Activated effector memory CD4-positive, alpha-beta T cell treated with anti-CD3 and anti-CD28 coated beads, Interleukin-2, amount 50 U/mL, for 16 hours (primary cell): Measurements from ENCODE around the gene ZNF780A.
"Not testable (repeated sequence)": the region's sequence is repeated elsewhere in the genome, so short reads cannot be mapped to it uniquely, and the experiment has no call there.

ENCODE experiments used
- DNase-seq: peaks from one replicate; pipeline ENCODE4 v3.0.0-alpha.2; 2020

The ZNF780A gene

DNA sequence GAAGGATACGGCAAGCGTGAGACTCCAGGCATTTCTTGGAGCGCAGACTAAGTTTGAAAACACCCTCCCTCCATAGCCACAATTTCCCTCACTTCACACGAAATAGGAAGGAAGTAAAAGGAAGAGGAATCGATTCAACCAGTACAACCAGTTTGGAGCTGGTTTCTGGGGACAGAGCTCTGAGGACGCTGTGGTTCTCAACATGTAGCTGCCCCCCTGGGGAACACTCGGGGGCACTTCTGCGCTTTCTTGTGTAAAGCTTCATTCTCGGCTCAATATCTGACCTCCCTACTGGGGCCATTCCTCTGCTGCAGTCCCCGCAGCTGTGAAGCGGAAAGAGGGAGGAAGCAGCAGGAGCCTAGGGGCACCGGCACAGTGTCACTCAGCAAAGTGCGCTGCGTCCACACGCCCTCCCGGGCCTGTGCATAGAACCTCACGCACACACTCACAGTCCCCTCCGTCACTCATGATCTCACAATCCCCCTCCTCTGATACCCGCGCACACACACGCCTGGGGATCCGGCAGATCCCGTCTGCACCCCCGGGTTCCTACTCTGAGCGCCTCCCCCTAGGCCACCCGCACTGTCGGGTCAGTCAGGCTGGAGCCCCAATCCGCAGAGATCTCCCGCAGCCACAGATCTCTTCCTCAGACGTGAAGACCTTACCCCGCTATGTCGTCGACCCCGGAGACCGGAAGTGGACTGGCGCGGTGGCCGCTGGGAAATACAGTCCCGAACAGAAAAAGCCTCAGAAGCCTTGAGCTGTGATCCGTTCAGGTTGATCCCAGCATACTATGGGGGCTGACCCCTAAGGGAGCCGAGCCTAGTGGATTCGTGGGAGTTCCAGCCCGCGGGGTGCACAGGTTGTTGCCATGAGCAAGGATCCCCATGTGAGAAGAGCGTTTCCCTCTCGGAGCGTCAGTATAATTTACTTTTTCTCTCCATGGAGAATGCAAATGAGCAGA, at the start of gene ZNF780A:
Gene ZNF780A (minus strand): TSS at position 703 of the 964 bp plus-strand sequence. CDS start 6,190 bp downstream, outside the sequence.
- peak; percentile 92 for DNase-seq

DNA sequence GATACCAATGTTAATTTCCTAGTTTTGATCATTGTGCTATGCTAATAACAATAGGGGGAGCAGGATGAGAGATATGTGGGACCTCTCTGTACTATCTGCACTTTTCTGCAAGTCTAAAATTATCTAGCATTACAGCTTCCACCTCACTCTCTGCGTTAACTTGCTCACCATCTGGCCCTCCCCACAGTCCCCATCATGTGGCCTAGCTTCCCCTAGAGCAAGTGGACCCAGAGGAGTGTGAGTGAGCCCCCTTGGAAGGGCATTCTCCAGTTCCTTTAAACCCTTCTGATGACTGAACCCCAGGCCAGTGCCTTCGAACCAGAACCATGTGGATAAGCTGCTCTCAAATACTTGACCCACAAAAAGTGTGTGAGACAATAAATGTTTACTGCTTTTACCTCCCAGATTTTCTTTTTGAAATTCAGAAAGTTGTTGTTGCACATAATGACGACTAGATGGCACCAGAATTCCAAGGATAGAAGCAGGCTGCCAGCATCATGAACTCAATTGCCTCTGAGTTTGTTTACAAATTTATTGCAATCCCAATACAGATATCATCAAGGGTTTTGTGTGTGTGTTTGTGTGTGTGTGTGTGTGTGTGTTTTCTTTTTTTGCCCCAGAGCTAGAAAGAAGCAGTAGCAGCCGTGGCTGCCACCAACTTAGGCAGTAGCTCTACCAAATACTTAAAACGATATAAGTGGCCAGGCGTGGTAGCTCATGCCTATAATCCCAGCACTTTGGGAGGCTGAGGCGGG, 49.0 kb upstream of the ZNF780A start:
- no peak for DNase-seq

GRCh38 chr19:40136818-40137217, 46.1 kb upstream of the ZNF780A start:
- DNase-seq, result no peak

GRCh38 chr19:40134866-40135265, 44.1 kb upstream of the ZNF780A start:
- DNase-seq, result no peak

DNA sequence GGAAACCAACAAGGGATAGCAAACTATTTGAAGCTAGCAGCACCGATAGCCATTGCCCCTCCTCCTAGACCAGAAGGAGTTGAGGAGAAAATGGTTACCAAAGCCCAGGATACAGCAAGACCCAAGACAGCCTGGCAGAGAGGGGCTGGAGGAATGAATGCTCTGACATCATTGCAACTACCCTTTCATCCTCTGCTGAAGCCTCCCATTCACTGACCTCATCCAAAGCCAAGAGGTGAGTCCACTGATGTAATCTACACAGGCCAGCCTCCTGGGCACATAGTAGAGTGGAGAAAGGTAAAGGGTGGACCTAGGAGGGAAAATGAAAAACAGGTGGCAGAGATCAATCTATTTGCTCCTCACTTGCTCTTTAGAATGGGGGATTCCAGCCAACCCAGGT, 42.7 kb upstream of the ZNF780A start:
- DNase-seq, result no peak

DNA sequence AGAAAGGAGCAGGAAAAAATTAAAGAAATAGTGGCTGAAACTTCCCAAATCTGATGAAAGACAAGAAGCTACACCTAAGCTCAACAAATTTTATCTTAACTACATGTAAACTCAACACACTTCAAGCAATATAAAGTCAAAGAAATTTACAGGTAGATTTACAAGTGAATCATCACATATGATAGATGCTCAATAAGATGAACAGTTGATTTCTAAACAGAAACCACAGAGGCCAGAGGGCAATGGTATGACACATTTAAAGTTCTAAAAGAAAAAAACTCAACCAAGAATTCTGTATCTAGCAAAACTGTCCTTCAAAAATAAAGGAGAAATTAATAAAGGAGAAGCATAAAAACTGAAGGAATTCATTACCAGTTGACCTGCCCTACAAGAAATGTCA, 39.3 kb upstream of the ZNF780A start:
- DNase-seq, result no peak

- DNase-seq, result no peak
These were observed 38.7 kb upstream of the ZNF780A start for GRCh38 chr19:40129425-40129824.

DNA sequence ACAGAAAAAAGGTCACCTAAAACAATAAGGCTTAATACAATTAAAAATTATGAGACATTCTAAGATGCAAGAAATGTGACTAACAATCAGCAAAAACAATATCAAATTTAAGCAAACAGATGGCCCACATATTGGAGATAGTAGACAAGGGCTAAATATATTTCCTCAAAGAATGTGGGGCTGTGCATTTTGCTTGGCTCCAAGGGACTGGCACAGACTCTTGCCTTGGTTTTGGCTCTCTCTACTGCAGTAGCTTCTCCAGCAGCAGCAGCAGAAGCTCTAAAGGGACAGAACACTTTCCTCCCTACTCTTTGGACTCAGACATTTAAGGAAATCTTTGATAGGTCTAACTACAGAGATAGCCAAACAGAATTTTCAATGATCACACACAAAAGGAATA, 38.2 kb upstream of the ZNF780A start:
- DNase-seq, result no peak

- DNase-seq, result no peak
These were observed 28.6 kb upstream of the ZNF780A start for GRCh38 chr19:40119380-40119779.

- DNase-seq, result not testable (repeated sequence)
These were observed 27.9 kb upstream of the ZNF780A start for GRCh38 chr19:40118638-40119037.

DNA sequence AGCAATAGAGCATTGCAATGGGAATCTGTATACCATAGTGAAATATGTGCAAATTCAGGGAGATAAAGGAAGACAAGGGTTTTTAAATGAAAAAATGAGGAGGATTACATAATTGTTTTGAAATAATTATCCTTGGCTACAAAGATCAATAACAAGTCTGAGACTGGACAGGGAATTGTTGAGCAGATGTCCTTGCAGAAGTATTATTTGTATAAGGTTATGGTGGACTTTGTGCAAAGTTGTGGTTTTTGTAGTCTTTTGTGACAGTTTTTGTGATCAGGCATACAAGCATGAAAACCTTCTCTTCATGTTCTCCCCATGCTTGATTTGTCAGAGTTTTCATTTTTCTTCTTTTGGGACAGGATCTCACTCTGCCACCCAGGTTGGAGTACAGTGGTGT, 25.3 kb upstream of the ZNF780A start:
- DNase-seq, result no peak

- DNase-seq, result not testable (repeated sequence)
These were observed 23.4 kb upstream of the ZNF780A start for GRCh38 chr19:40114119-40114518.

GRCh38 chr19:40112271-40112670, 21.5 kb upstream of the ZNF780A start:
- DNase-seq, result not testable (repeated sequence)

- DNase-seq, result no peak
These were observed 19.8 kb upstream of the ZNF780A start for GRCh38 chr19:40110570-40110969.

- no peak for DNase-seq
These were observed 14.0 kb upstream of the ZNF780A start for GRCh38 chr19:40104754-40105153.

DNA sequence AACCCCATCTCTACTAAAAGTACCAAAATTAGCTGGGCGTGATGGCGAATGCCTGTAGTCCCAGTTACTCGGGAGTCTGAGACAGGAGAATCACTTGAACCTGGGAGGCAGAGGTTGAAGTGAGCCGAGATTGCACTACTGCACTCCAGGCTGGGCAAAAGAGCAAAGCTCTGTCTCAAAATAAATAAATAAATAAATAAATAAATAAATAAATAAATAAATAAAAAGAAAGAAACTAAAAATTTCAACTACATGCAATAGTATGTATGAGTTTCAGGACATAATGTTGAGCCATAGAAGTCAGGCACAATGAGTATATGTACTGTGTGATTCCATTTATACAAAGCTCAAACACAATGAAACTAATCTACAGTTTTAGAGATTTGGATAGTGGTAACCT, 12.9 kb upstream of the ZNF780A start:
- no peak for DNase-seq

GRCh38 chr19:40101813-40102212, 11.1 kb upstream of the ZNF780A start:
- no peak for DNase-seq

DNA sequence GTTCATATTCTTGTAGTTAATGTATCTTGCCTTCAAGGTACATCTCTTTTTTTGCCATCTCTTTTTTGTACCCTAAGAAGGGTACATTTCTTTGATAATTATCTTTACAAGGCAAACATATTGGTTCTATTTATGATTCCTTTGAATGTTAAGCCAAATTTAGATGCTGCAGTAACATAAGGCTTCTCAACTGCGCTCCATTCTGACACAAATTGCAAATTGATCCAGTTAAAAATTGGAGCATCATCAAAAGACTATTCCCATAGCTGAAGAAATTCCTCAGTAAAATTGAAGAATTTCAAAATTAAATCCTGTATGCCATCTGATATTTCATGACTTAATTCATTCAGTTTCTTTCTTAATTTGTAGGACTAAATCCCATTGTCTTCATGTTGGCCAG, 2.7 kb upstream of the ZNF780A start:
- no peak for DNase-seq

GRCh38 chr19:40091205-40092129, 724 bp upstream of the ZNF780A start:
- no peak for DNase-seq

DNA sequence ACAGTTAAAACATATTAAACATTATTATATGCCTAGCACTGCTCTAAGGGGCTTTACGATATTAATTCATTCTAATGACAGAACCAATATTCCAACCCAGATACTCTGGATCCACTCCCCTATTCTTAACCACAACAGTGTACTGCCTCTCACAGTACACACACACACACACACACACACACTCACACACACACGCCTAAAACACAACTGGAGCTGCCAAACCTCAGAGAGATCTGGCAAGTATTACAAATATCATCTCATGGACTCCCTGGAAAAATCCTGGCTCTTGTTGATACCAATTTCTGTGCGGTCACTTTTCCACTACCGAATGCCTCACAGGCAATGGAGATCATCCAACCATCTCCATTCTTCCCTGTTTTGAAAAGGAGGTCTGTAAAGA, 1.3 kb downstream of the ZNF780A start:
- DNase-seq, result no peak

DNA sequence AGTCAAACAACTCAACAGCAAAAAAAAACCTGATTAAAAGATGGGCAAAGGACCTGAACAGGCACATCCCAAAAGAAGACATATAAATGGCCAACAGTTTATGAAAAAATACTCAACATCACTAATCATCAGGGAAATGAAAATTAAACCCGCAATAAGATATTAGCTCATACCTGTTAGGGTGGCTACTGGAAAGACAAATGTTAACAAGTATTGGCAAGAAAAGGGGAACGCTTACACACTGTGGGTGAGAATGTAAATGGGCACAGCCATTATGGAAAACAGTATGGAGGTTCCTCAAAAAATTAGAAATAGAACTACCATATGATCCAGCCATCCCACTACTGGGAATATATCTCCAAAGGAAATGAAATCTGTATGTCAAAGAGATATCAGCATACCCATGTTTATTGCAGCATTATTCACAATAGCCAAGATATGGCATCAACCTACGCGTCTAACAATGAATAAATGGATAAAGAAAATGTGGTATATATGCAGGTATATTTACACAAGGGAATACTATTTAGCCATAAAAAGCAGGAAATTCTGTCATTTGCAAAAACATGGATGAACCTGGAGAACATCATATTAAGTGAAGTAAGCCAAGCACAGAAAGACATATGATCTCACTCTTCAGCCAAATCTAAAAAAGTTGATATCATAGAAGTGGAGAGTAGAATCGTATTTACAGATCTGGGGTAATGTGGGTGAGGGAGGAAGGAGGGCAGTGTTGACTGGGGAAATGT, 2.3 kb downstream of the ZNF780A start:
- no peak for DNase-seq

- no peak for DNase-seq
These were observed 5.8 kb downstream of the ZNF780A start for GRCh38 chr19:40084948-40085347.
